BJ (cell line): ENCODE measurements around the gene LNPK. TPM values are rescaled to one million over a fixed set of nuclear protein-coding genes. Genes with fewer than 3 reads are reported as not detected.

Experiments
- CTCF ChIA-PET: fragments of 350-600 bp; formaldehyde crosslinking; extraction: SDS; loops from one replicate; lab custom pipeline; 2021; ENCODE audit warnings: antibody characterized with exemption, inconsistent platforms; lab: Yijun Ruan, JAX
- POLR2A ChIA-PET: fragments of 300-600 bp; sonication (Branson Sonifier 250); formaldehyde crosslinking; extraction: SDS; loops from one replicate; lab custom pipeline; 2021; ENCODE audit warnings: antibody characterized with exemption; lab: Charles Lee
- DNase-seq: peaks from one replicate; pipeline ENCODE4 v3.0.0-alpha.2; 2011; ENCODE audit warnings: low read depth
- H3K27me3 ChIP-seq: 2 replicates; pipeline ENCODE4 v1.6.0; 2011; ENCODE audit warnings: low read length; ENCODE audit not compliant: control insufficient read depth, insufficient read depth
- H3K36me3 ChIP-seq: 2 replicates; pipeline ENCODE4 v1.5.1; 2011; ENCODE audit warnings: low read length; ENCODE audit not compliant: control insufficient read depth, insufficient read depth
- H3K4me3 ChIP-seq: 2 replicates; pipeline ENCODE4 v1.5.1; 2011; ENCODE audit warnings: low read depth, mild to moderate bottlenecking, control low read depth, low read length
- polyA plus RNA-seq: library from polyadenylated mRNA; depleted of rRNA; stranded (reverse); fragments of >200 nt; gene quantifications from 2 replicates; pipeline ENCODE4 v1.2.3, GENCODE V29; 2011
- TF ChIP-seq, protein P1 (sequence below): IDR thresholded peaks from 2 replicates; pipeline ENCODE4 v1.5.1; 2011; ENCODE audit warnings: low read depth, mild to moderate bottlenecking, control low read depth, inconsistent platforms, low read length, moderate library complexity; ENCODE audit not compliant: insufficient read depth

LNPK gene
- polyA plus RNA-seq, 1 experiment, result 19.6 TPM

DNA sequence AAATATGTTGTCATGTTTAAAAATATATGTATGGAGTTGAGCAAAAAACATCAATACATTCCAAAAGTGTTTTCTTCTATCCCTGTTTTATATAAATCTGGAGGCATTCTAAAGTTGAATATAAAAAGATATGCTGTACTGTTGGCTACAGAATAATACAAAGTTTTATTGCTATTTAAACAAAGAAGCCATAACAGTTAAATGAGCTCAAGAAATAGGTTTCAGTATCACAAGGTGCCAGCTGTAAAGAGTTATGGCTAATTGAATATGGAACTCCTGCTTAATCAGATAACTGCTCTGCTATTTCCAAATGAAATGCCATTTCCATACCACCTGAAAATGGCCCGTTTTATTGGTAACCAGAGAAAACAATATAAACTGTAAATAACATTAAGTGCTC, 55.0 kb downstream of the LNPK start:
- no peaks in the 10 kb centered on the region for H3K36me3 ChIP-seq
- no peak for DNase-seq
- H3K4me3 ChIP-seq, result no peak overlapping the region
- TF ChIP-seq, protein P1, sequence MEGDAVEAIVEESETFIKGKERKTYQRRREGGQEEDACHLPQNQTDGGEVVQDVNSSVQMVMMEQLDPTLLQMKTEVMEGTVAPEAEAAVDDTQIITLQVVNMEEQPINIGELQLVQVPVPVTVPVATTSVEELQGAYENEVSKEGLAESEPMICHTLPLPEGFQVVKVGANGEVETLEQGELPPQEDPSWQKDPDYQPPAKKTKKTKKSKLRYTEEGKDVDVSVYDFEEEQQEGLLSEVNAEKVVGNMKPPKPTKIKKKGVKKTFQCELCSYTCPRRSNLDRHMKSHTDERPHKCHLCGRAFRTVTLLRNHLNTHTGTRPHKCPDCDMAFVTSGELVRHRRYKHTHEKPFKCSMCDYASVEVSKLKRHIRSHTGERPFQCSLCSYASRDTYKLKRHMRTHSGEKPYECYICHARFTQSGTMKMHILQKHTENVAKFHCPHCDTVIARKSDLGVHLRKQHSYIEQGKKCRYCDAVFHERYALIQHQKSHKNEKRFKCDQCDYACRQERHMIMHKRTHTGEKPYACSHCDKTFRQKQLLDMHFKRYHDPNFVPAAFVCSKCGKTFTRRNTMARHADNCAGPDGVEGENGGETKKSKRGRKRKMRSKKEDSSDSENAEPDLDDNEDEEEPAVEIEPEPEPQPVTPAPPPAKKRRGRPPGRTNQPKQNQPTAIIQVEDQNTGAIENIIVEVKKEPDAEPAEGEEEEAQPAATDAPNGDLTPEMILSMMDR, result no peak
- ChIA-PET CTCF (no interaction called here), POLR2A (no interaction called here)
- no peaks in the 10 kb centered on the region for H3K27me3 ChIP-seq

DNA sequence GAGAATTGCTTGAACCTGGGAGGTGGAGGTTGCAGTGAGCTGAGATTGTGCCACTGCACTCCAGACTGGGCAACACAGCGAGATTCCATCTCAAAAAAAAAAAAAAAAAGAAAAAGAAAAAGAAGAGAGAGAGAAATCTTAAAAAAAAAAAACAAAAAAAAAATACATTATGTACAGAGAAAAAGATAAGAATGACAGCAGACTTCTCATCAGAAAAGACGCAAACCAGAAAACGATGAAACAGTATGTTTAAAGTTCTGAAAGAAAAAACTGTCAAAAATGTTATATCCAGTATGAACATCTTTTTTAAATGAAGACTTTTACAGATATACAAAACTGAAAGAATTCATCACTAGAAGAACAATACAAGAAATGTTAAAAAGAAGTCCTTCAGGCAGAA, 60.4 kb downstream of the LNPK start:
- TF ChIP-seq, protein P1, result no peak
- POLR2A ChIA-PET, result no interaction called here
- Histone ChIP-seq H3K27me3 (no peaks in the 10 kb centered on the region), H3K4me3 (no peak overlapping the region), H3K36me3 (no peaks in the 10 kb centered on the region; the same call in 1 of the 2 replicates)
- no peak for DNase-seq
- CTCF ChIA-PET, result no interaction called here

DNA sequence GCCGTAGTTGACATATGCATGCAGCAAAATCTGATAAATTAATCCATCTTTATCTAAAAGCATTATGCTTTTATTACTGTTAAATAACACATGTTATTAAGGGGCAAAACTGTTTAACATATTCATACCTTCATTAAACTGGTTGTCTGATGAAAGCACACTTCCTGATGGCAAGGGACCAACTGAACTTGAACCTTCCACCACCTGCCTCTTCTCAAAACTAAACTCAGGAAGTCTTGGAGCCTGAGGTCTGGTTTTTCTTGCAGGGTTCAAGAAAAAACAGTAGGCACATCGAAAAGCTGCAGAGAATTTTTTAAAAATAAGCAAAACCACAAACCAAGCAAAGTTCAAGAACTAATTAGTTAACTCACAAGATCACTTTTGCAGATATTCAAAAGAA, 64.9 kb downstream of the LNPK start:
- TF ChIP-seq, protein P1, result no peak
- CTCF ChIA-PET, result no interaction called here
- POLR2A ChIA-PET, result no interaction called here
- Histone ChIP-seq H3K36me3 (no peaks in the 10 kb centered on the region; the same call in none of the 2 replicates), H3K27me3 (no peaks in the 10 kb centered on the region), H3K4me3 (no peak overlapping the region)
- no peak for DNase-seq

DNA sequence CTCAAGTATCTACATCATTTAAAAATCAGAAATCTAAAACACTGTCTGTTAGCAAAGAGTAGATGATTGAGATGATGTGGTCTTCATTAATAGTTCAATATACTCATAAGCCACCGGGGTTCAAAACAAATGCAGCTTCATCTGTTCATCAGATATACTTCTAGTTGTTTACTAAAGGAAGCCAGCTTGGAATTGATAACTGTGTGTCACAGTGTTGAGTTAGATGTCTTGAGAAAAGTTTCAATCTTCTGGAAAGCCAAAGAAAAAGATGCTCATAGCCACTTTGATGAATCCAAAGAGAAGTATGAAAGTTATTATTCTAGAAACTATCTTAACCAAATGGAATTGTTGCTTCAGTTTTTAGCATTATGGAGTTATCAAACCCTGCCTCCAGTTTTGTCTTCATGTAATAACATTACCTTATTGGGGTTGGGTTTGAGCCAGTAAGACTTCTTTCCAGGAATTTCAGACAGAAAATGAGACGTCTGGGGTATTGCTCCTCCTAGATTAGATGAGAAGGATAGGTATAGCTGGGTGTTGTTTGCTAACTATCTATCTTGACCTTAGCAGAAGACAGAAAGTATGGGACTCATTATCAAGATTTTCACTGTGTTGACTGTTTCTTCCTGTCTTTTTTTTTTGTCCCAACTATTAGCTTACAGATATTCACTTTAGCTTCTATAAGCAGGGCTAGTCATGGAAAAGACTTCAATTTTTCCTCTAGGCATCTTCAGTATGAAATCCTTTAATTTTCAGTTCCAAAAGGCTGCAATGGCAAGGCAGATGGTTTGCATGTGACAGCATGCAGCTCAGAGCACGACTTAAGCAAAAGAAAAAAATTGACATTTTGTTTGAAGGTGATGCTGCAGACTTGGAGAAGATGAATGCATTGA, 66.5 kb downstream of the LNPK start:
- ChIA-PET POLR2A (no interaction called here), CTCF (no interaction called here)
- TF ChIP-seq, protein P1, result no peak
- Histone ChIP-seq H3K4me3 (no peak overlapping the region), H3K27me3 (no peaks in the 10 kb centered on the region), H3K36me3 (no peaks in the 10 kb centered on the region; the same call in none of the 2 replicates)
- no peak for DNase-seq

DNA sequence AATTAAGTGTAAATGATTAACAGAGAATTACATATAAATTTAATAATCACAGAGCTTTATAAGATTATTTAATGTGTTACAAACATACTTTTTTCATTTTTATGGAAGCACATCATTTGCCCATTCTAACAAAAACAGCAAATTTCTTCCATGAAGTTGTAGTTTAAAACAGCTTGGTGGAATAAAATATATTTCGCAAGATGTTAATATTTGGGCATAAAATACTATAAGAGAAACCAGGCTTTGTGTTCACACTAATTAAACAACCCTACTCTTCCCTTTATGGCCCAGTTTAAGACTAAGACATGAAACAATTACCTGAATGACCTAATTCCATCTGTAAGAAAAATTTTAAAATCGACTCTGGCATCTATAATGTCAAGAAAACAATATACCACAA, 69.4 kb downstream of the LNPK start:
- no peak for DNase-seq
- no peaks in the 10 kb centered on the region for H3K27me3 ChIP-seq
- ChIA-PET POLR2A (no interaction called here), CTCF (no interaction called here)
- TF ChIP-seq, protein P1, result no peak
- no peak overlapping the region for H3K4me3 ChIP-seq
- H3K36me3 ChIP-seq, result no peaks in the 10 kb centered on the region; the same call in 1 of the 2 replicates
